Mammary epithelial cell (primary cell): ENCODE results near the gene TOP3A.

Experiments used
- CTCF ChIP-seq, 2 donors: IDR thresholded peaks in 1 of 2; conservative IDR thresholded peaks in 1 of 2; 2 replicates each; pipeline ENCODE4 v1.5.1; 2011 to 2012; ENCODE audit warnings: inconsistent platforms in 2 of 2, low read length in 2 of 2, mild to moderate bottlenecking in 2 of 2, control low read depth in 1 of 2, low read depth in 1 of 2; ENCODE audit not compliant: insufficient read depth in 1 of 2; ENCODE audit errors: extremely low read depth in 1 of 2
- EZH2 ChIP-seq: IDR thresholded peaks from 2 replicates; pipeline ENCODE4 v1.6.1; 2012; ENCODE audit warnings: low read length, inconsistent platforms, borderline replicate concordance

DNA sequence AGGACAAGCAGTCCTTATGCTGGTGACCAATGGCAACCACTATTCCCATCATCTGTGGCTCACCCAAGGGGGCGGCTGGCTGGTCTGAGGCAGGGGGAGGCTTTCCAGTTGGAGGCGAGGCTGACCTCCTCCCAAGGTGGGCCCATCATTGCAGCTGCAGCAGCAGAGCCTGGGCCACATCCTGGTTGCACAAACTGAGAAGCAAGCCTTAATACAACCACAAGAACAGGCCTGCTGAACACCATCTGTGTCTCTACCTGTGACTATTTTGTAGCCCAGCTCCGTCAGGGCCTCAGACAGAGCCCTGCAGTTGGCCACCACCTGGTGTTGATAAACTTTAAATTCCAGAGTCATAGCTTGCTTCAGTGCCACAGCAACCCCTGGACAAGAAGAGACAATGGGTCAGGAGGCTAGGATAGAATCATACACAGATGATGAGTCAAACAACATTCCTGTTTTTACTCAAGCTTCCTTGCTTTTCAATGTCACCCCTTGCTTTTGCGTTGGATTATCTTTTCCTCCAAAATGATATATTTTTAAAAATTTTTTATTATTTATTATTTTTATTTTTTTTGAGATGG, 18.2 kb upstream of the TOP3A start:
- no peak for TF ChIP-seq CTCF (conservative IDR thresholded peaks at IDR 0.05 in 1 of 2, IDR thresholded peaks at IDR 0.05 in 1 of 2; ENCODE audit: extremely low read depth in 1 of 2, insufficient read depth in 1 of 2, low read depth in 1 of 2, low read length in 2 of 2)
- no peak for TF ChIP-seq EZH2
